Endothelial cell of umbilical vein (primary cell): ENCODE data around the gene CDH20.

ENCODE experiments used
- EZH2 ChIP-seq: IDR thresholded peaks from 2 replicates; pipeline ENCODE4 v1.6.1; 2012; ENCODE audit warnings: borderline replicate concordance, low read depth, mild to moderate bottlenecking, moderate library complexity, low read length, inconsistent platforms; ENCODE audit not compliant: severe bottlenecking
- MYC ChIP-seq: IDR thresholded peaks from one replicate; pipeline ENCODE4 v1.6.1; 2011; ENCODE audit warnings: mild to moderate bottlenecking, low read depth, low read length
- TF ChIP-seq, protein P1 (sequence below), 2 donors: IDR thresholded peaks; 1 replicate in 1 of 2; 2 replicates in 1 of 2; pipeline ENCODE4 v1.5.1; 2011; ENCODE audit warnings: low read length in 2 of 2, mild to moderate bottlenecking in 2 of 2, moderate library complexity in 2 of 2, control low read depth in 1 of 2, inconsistent platforms in 1 of 2, low read depth in 1 of 2; ENCODE audit not compliant: insufficient read depth in 1 of 2; ENCODE audit errors: extremely low read depth in 1 of 2

DNA sequence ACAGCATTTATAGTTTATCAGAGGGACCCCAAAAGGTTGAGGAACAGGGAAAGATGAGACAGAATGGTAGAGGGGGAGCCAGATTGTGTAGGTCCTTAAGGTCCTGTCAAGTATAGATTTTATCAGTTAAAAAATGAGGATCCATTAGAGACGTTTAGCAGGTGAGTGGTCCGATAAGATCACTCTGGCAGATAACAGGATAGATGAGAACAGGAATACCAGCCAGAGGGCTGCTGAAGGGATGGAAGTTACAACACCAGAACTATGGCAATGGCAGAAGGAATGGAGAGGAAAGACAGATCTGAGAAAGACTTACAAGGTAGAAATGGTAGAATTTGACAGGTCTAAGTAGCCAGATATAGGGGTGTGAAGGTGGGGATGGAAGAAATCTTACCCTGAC lies 141.7 kb downstream of the CDH20 start:
- TF ChIP-seq, protein P1, sequence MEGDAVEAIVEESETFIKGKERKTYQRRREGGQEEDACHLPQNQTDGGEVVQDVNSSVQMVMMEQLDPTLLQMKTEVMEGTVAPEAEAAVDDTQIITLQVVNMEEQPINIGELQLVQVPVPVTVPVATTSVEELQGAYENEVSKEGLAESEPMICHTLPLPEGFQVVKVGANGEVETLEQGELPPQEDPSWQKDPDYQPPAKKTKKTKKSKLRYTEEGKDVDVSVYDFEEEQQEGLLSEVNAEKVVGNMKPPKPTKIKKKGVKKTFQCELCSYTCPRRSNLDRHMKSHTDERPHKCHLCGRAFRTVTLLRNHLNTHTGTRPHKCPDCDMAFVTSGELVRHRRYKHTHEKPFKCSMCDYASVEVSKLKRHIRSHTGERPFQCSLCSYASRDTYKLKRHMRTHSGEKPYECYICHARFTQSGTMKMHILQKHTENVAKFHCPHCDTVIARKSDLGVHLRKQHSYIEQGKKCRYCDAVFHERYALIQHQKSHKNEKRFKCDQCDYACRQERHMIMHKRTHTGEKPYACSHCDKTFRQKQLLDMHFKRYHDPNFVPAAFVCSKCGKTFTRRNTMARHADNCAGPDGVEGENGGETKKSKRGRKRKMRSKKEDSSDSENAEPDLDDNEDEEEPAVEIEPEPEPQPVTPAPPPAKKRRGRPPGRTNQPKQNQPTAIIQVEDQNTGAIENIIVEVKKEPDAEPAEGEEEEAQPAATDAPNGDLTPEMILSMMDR (IDR thresholded peaks at IDR 0.05; ENCODE audit: extremely low read depth in 1 of 2, insufficient read depth in 1 of 2, low read depth in 1 of 2, low read length in 2 of 2): no peak
- TF ChIP-seq EZH2 (no peak), MYC (no peak)
